Stromal cell of bone marrow (primary cell): Measurements from ENCODE around the gene FARS2.
A peak's percentile ranks its signal among the peaks of the same experiment; 100 is the strongest.

ENCODE experiments used
- DNase-seq: peaks from one replicate; pipeline ENCODE4 v3.0.0-alpha.2; 2012; ENCODE audit warnings: low read depth

The FARS2 gene

GRCh38 chr6:5509106-5509505 is 247.8 kb downstream of the FARS2 start:
- no peak for DNase-seq

GRCh38 chr6:5510331-5511133 is 249.2 kb downstream of the FARS2 start:
- no peak for DNase-seq

- DNase-seq: peak; percentile 77
Observed at GRCh38 chr6:5511954-5512353, 250.6 kb downstream of the FARS2 start.

- no peak for DNase-seq
Observed at GRCh38 chr6:5512422-5512821, 251.1 kb downstream of the FARS2 start.

- no peak for DNase-seq
Observed at GRCh38 chr6:5513408-5513807, 252.1 kb downstream of the FARS2 start.

- no peak for DNase-seq
Observed at GRCh38 chr6:5514353-5514752, 253.0 kb downstream of the FARS2 start.

GRCh38 chr6:5515200-5515599 is 253.9 kb downstream of the FARS2 start:
- DNase-seq: no peak

- no peak for DNase-seq
Observed at GRCh38 chr6:5516036-5516435, 254.7 kb downstream of the FARS2 start.

- DNase-seq: no peak
Observed at GRCh38 chr6:5517796-5518195, 256.5 kb downstream of the FARS2 start.

GRCh38 chr6:5518936-5519491 is 257.7 kb downstream of the FARS2 start:
- no peak for DNase-seq

- no peak for DNase-seq
Observed at GRCh38 chr6:5520796-5521195, 259.5 kb downstream of the FARS2 start.

GRCh38 chr6:5521322-5521721 is 260.0 kb downstream of the FARS2 start:
- no peak for DNase-seq

GRCh38 chr6:5522147-5522546 is 260.8 kb downstream of the FARS2 start:
- DNase-seq: no peak

GRCh38 chr6:5524110-5524509 is 262.8 kb downstream of the FARS2 start:
- no peak for DNase-seq

GRCh38 chr6:5525209-5525608 is 263.9 kb downstream of the FARS2 start:
- peak; percentile 68 for DNase-seq

GRCh38 chr6:5529015-5529414 is 267.7 kb downstream of the FARS2 start:
- no peak for DNase-seq

GRCh38 chr6:5529733-5530132 is 268.4 kb downstream of the FARS2 start:
- peak; percentile 32 for DNase-seq

GRCh38 chr6:5531161-5531560 is 269.8 kb downstream of the FARS2 start:
- no peak for DNase-seq

- no peak for DNase-seq
Observed at GRCh38 chr6:5531853-5532375, 270.6 kb downstream of the FARS2 start.

- no peak for DNase-seq
Observed at GRCh38 chr6:5532941-5533340, 271.6 kb downstream of the FARS2 start.

GRCh38 chr6:5534643-5535042 is 273.3 kb downstream of the FARS2 start:
- no peak for DNase-seq

- no peak for DNase-seq
Observed at GRCh38 chr6:5536644-5537043, 275.3 kb downstream of the FARS2 start.

- no peak for DNase-seq
Observed at GRCh38 chr6:5537132-5537531, 275.8 kb downstream of the FARS2 start.

- DNase-seq: peak; percentile 31
Observed at GRCh38 chr6:5537967-5538366, 276.7 kb downstream of the FARS2 start.
